ENCODE data around the gene CPNE5.

CPNE5 gene

GRCh38 chr6:36838896-36839748 is at the start of gene CPNE5:
Gene CPNE5 (minus strand): TSS chr6:36839444. CDS start chr6:36839377, 67 bp downstream.
- H3K79me2 ChIP-seq (ENCODE audit: low read length), result no peaks in the 10 kb centered on the region
- H3K27me3 ChIP-seq (ENCODE audit: low read depth, low read length), result peaks cover 7% of the 10 kb centered on the region; the same call in 1 of the 2 replicates
- H3K9ac ChIP-seq (ENCODE audit: low read length), result peak within 1 kb of the TSS; percentile 30; the same call in 1 of the 2 replicates
- H3K4me3 ChIP-seq (ENCODE audit: low read length), result peak within 1 kb of the TSS; percentile 75
- H4K20me1 ChIP-seq (ENCODE audit: insufficient read depth, low read length), result no peaks in the 10 kb centered on the region
- H3K36me3 ChIP-seq (replicated peaks; ENCODE audit: low read depth, low read length), result no peaks in the 10 kb centered on the region
- H3K4me2 ChIP-seq (ENCODE audit: low read length), result peak within 1 kb of the TSS; percentile 81
- no peaks in the 10 kb centered on the region for H3K9me3 ChIP-seq (ENCODE audit: insufficient read depth, low read length)
- 0 out of 2 replicates have a peak within 1 kb of the TSS, but pooled peaks have one; percentile 13 for H2AFZ ChIP-seq (ENCODE audit: low read depth, low read length)
- H3K27ac ChIP-seq (ENCODE audit: low read length), result no peak within 1 kb of the TSS
- H3K4me1 ChIP-seq (ENCODE audit: low read length), result 0 out of 2 replicates have a peak, but pooled peaks cover 3% of the 10 kb centered on the region
- no peak for TF ChIP-seq EZH2phosphoT487 (IDR thresholded peaks at IDR 0.05; ENCODE audit: low read depth)
- TF ChIP-seq, protein P1, sequence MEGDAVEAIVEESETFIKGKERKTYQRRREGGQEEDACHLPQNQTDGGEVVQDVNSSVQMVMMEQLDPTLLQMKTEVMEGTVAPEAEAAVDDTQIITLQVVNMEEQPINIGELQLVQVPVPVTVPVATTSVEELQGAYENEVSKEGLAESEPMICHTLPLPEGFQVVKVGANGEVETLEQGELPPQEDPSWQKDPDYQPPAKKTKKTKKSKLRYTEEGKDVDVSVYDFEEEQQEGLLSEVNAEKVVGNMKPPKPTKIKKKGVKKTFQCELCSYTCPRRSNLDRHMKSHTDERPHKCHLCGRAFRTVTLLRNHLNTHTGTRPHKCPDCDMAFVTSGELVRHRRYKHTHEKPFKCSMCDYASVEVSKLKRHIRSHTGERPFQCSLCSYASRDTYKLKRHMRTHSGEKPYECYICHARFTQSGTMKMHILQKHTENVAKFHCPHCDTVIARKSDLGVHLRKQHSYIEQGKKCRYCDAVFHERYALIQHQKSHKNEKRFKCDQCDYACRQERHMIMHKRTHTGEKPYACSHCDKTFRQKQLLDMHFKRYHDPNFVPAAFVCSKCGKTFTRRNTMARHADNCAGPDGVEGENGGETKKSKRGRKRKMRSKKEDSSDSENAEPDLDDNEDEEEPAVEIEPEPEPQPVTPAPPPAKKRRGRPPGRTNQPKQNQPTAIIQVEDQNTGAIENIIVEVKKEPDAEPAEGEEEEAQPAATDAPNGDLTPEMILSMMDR (IDR thresholded peaks at IDR 0.05; ENCODE audit: low read depth, low read length), result no peak

DNA sequence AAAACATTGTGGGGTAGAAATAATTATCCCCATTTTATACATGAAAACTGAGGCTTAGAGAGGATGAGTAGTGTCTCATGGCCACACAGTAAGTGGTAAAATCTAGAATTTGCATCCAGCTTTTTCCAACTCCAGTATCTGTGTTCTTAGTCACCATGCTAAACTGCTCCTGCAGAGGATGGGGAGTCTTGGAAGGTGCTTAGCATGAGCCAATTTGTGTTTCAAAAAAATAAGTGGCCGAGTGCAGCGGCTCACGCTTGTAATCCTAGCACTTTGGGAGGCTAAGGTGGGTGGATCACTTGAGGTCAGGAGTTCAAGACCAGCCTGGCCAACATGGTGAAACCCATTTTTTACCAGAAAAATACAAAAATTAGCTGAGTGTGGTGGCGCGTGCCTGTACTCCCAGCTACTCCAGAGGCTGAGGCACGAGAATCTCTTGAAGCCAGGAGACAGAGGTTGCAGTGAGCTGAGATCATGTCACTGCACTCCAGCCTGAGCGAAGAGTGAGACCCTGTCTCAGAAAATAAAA is 48.9 kb upstream of the CPNE5 start:
- H3K4me3 ChIP-seq (ENCODE audit: low read length), result no peak overlapping the region
- TF ChIP-seq, protein P1 (IDR thresholded peaks at IDR 0.05; ENCODE audit: low read depth, low read length), result no peak
- no peak for TF ChIP-seq EZH2phosphoT487 (IDR thresholded peaks at IDR 0.05; ENCODE audit: low read depth)
- peaks cover 19% of the 10 kb centered on the region for H3K79me2 ChIP-seq (ENCODE audit: low read length)
- no peak overlapping the region for H3K4me2 ChIP-seq (ENCODE audit: low read length)
- no peak overlapping the region for H3K27ac ChIP-seq (ENCODE audit: low read length)
- peaks cover 3% of the 10 kb centered on the region for H3K36me3 ChIP-seq (replicated peaks; ENCODE audit: low read depth, low read length)
- no peaks in the 10 kb centered on the region for H4K20me1 ChIP-seq (ENCODE audit: insufficient read depth, low read length)
- H3K4me1 ChIP-seq (ENCODE audit: low read length), result peaks cover 16% of the 10 kb centered on the region
- H3K9ac ChIP-seq (ENCODE audit: low read length), result no peak overlapping the region
- no peaks in the 10 kb centered on the region for H3K27me3 ChIP-seq (ENCODE audit: low read depth, low read length)
- no peaks in the 10 kb centered on the region for H3K9me3 ChIP-seq (ENCODE audit: insufficient read depth, low read length)
- H2AFZ ChIP-seq (ENCODE audit: low read depth, low read length), result no peak overlapping the region

- H3K4me1 ChIP-seq (ENCODE audit: low read length), result peaks cover 16% of the 10 kb centered on the region
- peak overlapping the region; percentile 84 for H3K4me2 ChIP-seq (ENCODE audit: low read length)
- no peaks in the 10 kb centered on the region for H3K9me3 ChIP-seq (ENCODE audit: insufficient read depth, low read length)
- H3K27ac ChIP-seq (ENCODE audit: low read length), result no peak overlapping the region
- H3K4me3 ChIP-seq (ENCODE audit: low read length), result peak overlapping the region; percentile 88
- H4K20me1 ChIP-seq (ENCODE audit: insufficient read depth, low read length), result no peaks in the 10 kb centered on the region
- H3K79me2 ChIP-seq (ENCODE audit: low read length), result peaks cover 19% of the 10 kb centered on the region
- 0 out of 2 replicates have a peak overlapping the region, but pooled peaks have one; percentile 75 for H3K9ac ChIP-seq (ENCODE audit: low read length)
- H3K27me3 ChIP-seq (ENCODE audit: low read depth, low read length), result no peaks in the 10 kb centered on the region
- peaks cover 2% of the 10 kb centered on the region for H3K36me3 ChIP-seq (replicated peaks; ENCODE audit: low read depth, low read length)
- no peak overlapping the region for H2AFZ ChIP-seq (ENCODE audit: low read depth, low read length)
- TF ChIP-seq, protein P1 (IDR thresholded peaks at IDR 0.05; ENCODE audit: low read depth, low read length), result no peak
- no peak for TF ChIP-seq EZH2phosphoT487 (IDR thresholded peaks at IDR 0.05; ENCODE audit: low read depth)
These were observed 47.8 kb upstream of the CPNE5 start for GRCh38 chr6:36886950-36887618.

Measured in OCI-LY3 (cell line).